HG03354 (cell line): Measurements from ENCODE around the gene SOX10.
A peak's percentile ranks its signal among the peaks of the same experiment; 100 is the strongest.
"Not testable (repeated sequence)": the region's sequence is repeated elsewhere in the genome, so short reads cannot be mapped to it uniquely, and the experiment has no call there.

Experiments used
- ATAC-seq: cut with Tn5 transposase; IDR thresholded peaks from one replicate; pipeline ENCODE4 v1.9.1; 2021; ENCODE audit warnings: mild to moderate bottlenecking; ENCODE audit not compliant: unreplicated experiment, poor library complexity, severe bottlenecking

The SOX10 gene

GRCh38 chr22:37968452-37969251 lies 15.7 kb downstream of the SOX10 start:
- no peak for ATAC-seq

DNA sequence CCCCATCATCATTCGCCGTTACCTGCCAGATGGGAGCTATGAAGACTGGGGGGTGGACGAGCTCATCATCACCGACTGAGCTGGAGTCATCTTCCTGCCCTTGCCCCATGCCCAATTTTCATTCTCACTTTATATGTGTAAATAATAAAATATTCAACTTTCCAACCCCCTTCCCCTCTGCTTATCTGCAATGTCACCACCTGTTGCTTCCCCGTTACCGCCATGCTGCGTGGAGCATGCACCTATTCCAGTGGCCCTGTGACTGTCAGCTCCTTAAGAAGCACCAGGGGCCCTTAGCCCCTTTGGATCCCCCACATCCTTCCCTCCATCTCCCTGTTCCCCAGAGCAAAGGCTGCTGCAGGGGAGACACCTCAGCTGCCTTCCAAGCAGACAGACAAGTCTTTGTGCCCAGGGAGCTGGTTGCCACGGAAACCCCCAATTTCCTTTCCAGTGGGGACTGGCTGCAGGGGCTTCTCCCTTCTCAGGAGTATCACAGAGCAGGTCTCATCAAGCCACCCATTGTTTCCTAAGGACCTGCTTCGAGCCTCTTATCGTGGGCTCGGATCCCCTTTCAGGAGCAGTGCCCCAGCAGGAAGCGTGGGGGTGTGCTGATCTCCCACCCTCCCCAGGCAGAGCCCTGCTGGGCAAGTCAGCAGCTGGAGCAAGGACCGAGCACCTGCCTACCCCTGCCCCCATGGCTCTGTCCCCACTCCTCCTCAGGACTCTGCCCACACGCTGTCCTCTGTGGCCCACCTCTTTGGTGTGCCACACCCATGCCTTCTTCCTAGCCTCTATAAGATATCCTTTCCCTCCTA lies 16.5 kb downstream of the SOX10 start:
- no peak for ATAC-seq

DNA sequence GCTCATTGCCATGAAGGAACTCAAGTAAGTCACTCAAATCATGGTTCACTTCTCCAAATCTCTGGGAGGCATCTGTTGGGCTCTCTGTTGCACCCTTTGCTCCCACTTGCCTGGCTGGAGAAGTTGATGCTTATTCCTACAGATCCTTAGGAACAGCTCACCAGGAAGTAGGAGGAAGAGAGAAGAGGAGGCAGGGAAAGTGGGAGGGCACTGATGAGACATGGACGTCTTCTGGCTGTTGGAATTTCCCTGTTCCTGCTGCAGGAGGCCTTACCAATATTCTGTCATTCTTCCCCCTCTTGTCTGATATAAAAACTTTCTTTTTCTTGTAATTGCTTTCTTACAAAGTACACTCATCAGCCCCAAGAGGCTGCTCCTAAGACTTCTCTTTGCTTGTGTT lies 17.2 kb downstream of the SOX10 start:
- no peak for ATAC-seq

DNA sequence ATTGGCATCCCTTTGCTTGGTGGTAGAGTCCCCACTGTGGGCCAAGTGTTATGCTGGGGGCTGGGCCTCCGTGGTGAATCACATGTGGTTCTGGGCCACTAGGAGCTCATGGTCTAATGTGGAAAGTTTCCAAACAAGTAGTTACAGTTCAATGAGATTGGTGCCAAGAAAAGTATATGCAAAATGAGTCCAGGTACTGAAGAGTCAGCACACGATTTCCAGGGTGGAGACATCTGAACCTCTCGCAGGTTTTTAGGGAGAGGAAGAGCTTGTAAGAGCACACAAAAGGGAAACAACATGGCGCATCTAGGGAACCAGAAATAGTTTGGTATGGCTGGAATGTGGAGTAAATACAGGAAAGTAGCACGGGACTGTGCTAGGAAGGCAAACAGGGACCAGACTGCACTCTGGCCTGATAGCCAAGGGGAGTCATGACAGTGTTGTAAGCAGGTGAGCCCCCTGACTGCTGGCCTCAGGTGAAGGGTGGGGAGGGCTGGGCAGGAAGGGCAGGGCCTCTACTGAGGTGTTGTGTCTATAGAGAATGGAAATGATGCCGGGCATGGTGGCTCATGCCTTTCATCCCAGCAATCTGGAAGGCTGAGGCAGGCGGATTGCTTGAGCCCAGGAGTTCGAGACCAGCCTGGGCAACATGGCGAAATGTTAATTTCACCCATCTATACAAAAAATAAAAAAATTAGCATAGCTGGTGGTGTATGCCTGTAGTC lies 18.3 kb downstream of the SOX10 start:
- no peak for ATAC-seq

DNA sequence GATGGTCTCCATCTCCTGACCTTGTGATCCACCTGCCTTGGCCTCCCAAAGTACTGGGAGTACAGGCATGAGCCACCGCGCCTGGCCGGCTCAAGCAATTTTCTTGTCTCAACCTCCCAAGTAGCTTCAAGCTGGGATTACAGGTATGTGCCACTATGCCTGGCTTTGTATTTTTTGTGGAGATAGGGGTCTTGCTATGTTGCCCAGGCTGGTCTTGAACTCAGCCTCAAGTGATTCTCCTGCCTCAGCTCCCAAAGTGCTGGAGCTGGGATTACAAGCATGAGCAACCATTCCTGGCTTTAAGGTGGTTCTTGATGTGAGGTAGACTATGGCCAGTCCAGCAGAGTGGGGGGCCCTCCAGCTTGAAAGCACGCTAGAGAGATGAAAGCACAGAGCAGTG lies 23.3 kb downstream of the SOX10 start:
- ATAC-seq = no peak

GRCh38 chr22:37959231-37959825 lies 25.0 kb downstream of the SOX10 start:
- ATAC-seq = no peak

GRCh38 chr22:37957232-37957631 lies 27.1 kb downstream of the SOX10 start:
- no peak for ATAC-seq

DNA sequence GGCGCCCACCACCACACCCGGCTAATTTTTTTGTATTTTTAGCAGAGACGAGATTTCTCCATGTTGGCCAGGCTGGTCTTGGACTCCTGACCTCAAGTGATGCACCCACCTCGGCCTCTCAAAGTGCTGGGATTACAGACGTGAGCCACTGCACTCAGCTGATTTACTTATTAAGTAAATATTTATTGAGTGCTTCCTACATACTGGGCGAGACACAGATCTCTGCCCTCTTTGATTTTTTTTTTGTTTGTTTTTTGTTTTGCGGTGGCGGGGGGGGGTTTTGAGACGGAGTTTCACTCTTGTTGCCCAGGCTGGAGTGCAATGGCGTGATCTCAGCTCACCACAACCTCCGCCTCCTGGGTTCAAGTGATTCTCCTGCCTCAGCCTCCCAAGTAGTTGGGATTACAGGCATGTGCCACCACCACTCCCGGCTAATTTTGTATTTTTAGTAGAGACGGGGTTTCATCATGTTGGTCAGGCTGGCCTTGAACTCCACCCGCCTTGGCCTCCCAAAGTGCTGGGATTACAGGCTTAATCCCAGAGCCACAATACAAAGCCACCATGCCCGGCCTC lies 28.4 kb downstream of the SOX10 start:
- not testable (repeated sequence) for ATAC-seq

- no peak for ATAC-seq
Observed at GRCh38 chr22:37954686-37955085, 29.7 kb downstream of the SOX10 start.

GRCh38 chr22:37953437-37954179 lies 30.7 kb downstream of the SOX10 start, which contains the start of the genes C22orf23 and POLR2F:
Gene C22orf23 (minus strand): TSS chr22:37953601. CDS start chr22:37953149, 452 bp downstream.
Gene POLR2F (plus strand): TSS chr22:37953699. CDS start chr22:37953788, 89 bp downstream.
- peak; percentile 92 for ATAC-seq

DNA sequence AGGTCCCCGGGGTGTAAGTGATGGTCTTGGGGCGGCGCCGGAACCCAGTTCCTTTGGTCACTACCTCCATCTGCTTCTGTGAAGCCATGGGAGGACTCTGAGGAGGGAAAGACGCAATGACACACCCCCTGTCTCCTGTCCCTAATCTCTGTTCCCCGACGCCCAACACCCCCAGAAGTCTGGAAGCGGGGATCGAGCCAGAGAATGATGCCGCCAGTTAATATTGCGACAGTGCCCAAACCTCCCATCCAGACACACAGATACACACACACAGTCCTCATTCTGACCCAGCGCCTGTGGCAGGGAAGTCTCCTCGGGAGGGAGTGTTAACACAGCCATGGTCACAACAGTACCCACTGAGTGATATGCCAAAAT lies 31.3 kb downstream of the SOX10 start:
- ATAC-seq = no peak

DNA sequence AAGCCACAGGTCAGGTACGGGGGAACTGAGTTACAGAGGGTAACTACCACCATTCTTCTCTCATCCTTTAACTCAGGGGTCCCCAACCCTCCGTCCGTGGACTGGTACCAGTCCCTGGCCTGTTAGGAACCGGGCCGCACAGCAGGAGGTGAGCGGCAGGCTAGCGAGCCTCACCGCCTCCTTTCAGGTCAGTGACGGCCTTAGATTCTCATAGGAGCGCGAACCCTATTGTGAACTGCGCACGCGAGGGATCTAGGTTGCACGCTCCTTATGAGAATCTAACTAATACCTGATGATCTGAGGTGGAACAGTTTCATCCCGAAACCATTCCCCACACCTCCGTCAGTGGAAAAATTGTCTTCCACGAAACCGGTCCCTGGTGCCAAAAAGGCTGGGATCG lies 31.7 kb downstream of the SOX10 start:
- ATAC-seq = not testable (repeated sequence)

DNA sequence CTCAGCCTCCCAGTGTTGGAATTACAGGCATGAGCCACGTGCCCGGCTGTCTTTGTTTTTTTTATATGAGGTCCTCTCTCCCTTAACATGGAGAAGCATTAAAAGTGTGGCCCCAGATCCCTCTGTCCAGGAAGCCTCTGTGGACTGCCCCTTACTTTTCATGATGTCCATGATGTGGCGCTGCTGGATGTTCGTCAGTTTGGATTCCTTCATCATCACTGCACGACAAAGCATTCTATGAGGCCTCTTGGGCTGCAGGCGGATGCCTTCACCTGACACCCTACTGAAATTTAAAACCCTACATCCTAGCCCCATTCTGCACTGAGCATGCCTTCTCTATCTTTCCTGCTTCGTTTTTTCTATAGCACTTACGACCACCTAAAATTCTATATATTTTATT lies 33.0 kb downstream of the SOX10 start:
- no peak for ATAC-seq

GRCh38 chr22:37947142-37947795 lies 37.1 kb downstream of the SOX10 start:
- not testable (repeated sequence) for ATAC-seq

DNA sequence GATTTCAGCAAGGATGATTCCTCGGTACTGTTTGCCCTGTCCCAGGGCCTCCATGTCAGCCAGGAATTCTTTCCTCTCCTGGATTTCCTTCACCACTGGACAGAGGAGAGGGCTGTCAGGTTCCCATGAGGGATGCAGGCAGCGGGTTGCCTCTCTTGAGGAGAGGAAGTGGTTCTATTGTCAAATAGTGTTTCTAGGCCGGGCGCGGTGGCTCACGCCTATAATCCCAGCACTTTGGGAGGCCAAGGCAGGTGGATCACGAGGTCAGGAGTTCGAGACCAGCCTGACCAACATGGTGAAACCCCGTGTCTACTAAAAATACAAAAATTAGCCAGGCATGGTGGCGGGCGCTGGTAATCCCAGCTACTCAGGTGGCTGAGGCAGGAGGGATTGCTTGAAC lies 39.9 kb downstream of the SOX10 start:
- not testable (repeated sequence) for ATAC-seq

GRCh38 chr22:37943825-37944198 lies 40.5 kb downstream of the SOX10 start:
- ATAC-seq = no peak

- no peak for ATAC-seq
Observed at GRCh38 chr22:37943136-37943824, 41.1 kb downstream of the SOX10 start.

DNA sequence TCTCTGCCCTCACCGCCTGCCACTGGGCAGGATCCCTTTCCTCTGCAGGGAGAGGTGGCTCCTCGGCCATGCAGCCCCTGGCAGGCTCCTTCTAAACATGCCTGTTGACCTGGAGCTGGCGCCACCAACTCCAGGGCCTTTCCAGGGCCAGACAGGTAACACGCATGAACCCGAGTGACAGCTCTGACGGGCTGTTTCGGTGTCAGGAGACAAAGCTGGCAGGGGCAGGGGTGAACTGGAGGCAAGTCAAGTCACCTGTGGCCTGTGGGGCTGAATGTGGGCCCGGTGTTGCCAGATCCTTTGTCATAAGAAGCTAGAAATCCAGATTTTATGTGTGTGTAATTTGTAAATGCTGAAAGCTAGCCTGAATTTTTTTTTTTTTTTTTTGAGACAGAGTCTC lies 42.2 kb downstream of the SOX10 start:
- no peak for ATAC-seq
